Caco-2 (cell line): ENCODE measurements around the gene PHF11. TPM values are rescaled to one million over a fixed set of nuclear protein-coding genes. Genes with fewer than 3 reads are reported as not detected.

Experiments used
- BruUV-seq: library from RNA; stranded (reverse); fragments of 400-500 nt; replicated peaks from 2 replicates; lab custom pipeline; 2021; lab: Mats Ljungman, UMichigan
- CTCF ChIA-PET: fragments of 300-600 bp; sonication (Branson Sonifier 250); formaldehyde crosslinking; loops from one replicate; lab custom pipeline; 2022; ENCODE audit warnings: antibody characterized with exemption; lab: Charles Lee
- POLR2A ChIA-PET: fragments of 300-600 bp; sonication (Branson Sonifier 250); formaldehyde crosslinking; loops from one replicate; lab custom pipeline; 2022; ENCODE audit warnings: antibody characterized with exemption; lab: Charles Lee
- DNase-seq, 2 experiments: peaks; one replicate each; pipeline versions ENCODE4 v3.0.0 to v3.0.0-alpha.2; 2020 to 2022
- H3K27me3 ChIP-seq: replicated peaks from 2 replicates; pipeline ENCODE4 v1.6.0; 2011; ENCODE audit warnings: low read length; ENCODE audit not compliant: control insufficient read depth, insufficient read depth
- H3K36me3 ChIP-seq: 2 replicates; pipeline ENCODE4 v1.5.1; 2011; ENCODE audit warnings: low read length; ENCODE audit not compliant: control insufficient read depth, insufficient read depth
- H3K4me1 ChIP-seq: fragments of 250-450 bp; sonication (Bioruptor Pico); 2 replicates; pipeline ENCODE4 v1.5.1; 2020; ENCODE audit warnings: mild to moderate bottlenecking
- H3K4me3 ChIP-seq: 2 replicates; pipeline ENCODE4 v1.5.1; 2011; ENCODE audit warnings: low read depth, mild to moderate bottlenecking, control low read depth, low read length
- H3K9me3 ChIP-seq: fragments of 250-450 bp; sonication (Bioruptor Pico); 2 replicates; pipeline ENCODE4 v1.5.1; 2020; ENCODE audit warnings: mild to moderate bottlenecking, moderate library complexity
- H3K27ac Mint-ChIP-seq: one replicate; pipeline ENCODE4 v1.8.0; 2022; ENCODE audit warnings: mixed read lengths; ENCODE audit not compliant: unreplicated experiment
- H3K27me3 Mint-ChIP-seq: one replicate; pipeline ENCODE4 v1.8.0; 2022; ENCODE audit warnings: mixed read lengths; ENCODE audit not compliant: insufficient read depth, unreplicated experiment
- H3K36me3 Mint-ChIP-seq: one replicate; pipeline ENCODE4 v1.8.0; 2022; ENCODE audit warnings: mild to moderate bottlenecking, mixed read lengths; ENCODE audit not compliant: insufficient read depth, unreplicated experiment
- H3K4me1 Mint-ChIP-seq: one replicate; pipeline ENCODE4 v1.8.0; 2022; ENCODE audit warnings: low read depth, mixed read lengths; ENCODE audit not compliant: unreplicated experiment
- H3K4me3 Mint-ChIP-seq: one replicate; pipeline ENCODE4 v1.8.0; 2022; ENCODE audit warnings: mild to moderate bottlenecking, moderate library complexity, mixed read lengths; ENCODE audit not compliant: unreplicated experiment
- H3K9me3 Mint-ChIP-seq: one replicate; pipeline ENCODE4 v1.8.0; 2022; ENCODE audit warnings: mixed read lengths; ENCODE audit not compliant: unreplicated experiment
- CTCF ChIP-seq, 2 experiments: fragments of 200-600 bp in 1 of 2; IDR thresholded peaks; 1 replicate in 1 of 2; 2 replicates in 1 of 2; pipeline versions ENCODE4 v1.5.1 to v1.8.0; 2011 to 2022; ENCODE audit warnings: antibody characterized with exemption in 1 of 2, control low read depth in 1 of 2, inconsistent platforms in 1 of 2, low read depth in 1 of 2, low read length in 1 of 2, mild to moderate bottlenecking in 1 of 2, moderate library complexity in 1 of 2; ENCODE audit not compliant: insufficient read depth in 1 of 2, severe bottlenecking in 1 of 2, unreplicated experiment in 1 of 2
- intact Hi-C: fragments of 100-400 bp; cut with micrococcal nuclease; formaldehyde crosslinking; loops from one replicate; pipeline ENCODE4 v1.10.0; 2022; ENCODE audit not compliant: unreplicated experiment
- total RNA-seq: library from RNA; stranded (reverse); gene quantifications from 2 replicates; pipeline ENCODE4 v1.2.3, GENCODE V29; 2022

PHF11 gene
- total RNA-seq, 1 experiment from 2014 or later, result 1.8 TPM

DNA sequence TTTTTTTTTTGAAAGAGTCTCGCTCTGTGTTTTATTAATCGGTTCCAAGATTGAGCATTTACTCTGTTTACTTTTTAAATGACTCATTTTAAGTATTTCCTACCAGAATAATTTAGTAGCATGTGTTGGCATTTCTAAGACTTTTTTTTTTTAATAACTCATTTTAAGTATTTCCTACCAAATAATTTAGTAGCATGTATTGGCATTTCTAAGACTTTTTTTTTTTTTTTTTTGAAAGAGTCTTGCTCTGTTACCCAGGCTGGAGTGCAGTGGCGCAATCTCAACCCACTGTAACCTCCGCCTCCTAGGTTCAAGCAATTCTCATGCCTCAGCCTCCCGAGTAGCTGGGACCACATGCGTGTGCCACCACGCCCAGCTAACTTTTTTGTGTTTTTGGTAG is 38.5 kb upstream of the PHF11 start:
- Mint-ChIP-seq H3K27me3 (no peaks in the 10 kb centered on the region), H3K4me1 (no peaks in the 10 kb centered on the region), H3K36me3 (peaks cover 23% of the 10 kb centered on the region), H3K9me3 (peaks cover under 1% of the 10 kb centered on the region), H3K27ac (no peak overlapping the region), H3K4me3 (no peak overlapping the region)
- H3K36me3 ChIP-seq, result no peaks in the 10 kb centered on the region; the same call in 1 of the 2 replicates
- CTCF ChIA-PET, result no interaction called here
- no peaks in the 10 kb centered on the region for H3K9me3 ChIP-seq
- intact Hi-C loops, result no loop called here
- no TSS peak for BruUV-seq
- no peak for TF ChIP-seq CTCF (IDR thresholded peaks at IDR 0.05; ENCODE audit: insufficient read depth in 1 of 2, low read depth in 1 of 2, low read length in 1 of 2, severe bottlenecking in 1 of 2, unreplicated experiment in 1 of 2)
- H3K4me3 ChIP-seq, result no peak overlapping the region
- DNase-seq, result no peak
- no peaks in the 10 kb centered on the region for H3K27me3 ChIP-seq
- H3K4me1 ChIP-seq, result no peaks in the 10 kb centered on the region
- POLR2A ChIA-PET, result no interaction called here

DNA sequence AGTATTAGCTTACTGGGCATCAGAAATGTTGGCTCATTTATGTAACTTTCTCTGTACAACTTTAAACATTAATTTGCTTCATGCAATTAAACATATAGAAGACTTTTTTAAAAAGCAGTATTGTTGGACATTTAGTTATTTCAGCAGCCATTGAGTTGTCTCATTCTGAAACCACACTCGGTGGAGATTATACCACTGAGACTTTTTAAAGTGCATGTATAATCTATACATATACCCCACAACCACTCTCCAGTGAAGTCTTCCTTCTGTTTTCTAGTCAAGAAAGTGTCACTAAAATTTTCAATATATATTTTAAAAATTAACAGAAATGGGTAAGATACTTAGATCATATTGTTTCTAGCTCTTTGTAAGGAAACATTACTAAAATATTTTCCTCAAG is 36.2 kb upstream of the PHF11 start:
- H3K27ac Mint-ChIP-seq, result no peak overlapping the region
- no peak for TF ChIP-seq CTCF (IDR thresholded peaks at IDR 0.05; ENCODE audit: insufficient read depth in 1 of 2, low read depth in 1 of 2, low read length in 1 of 2, severe bottlenecking in 1 of 2, unreplicated experiment in 1 of 2)
- Histone ChIP-seq H3K4me1 (no peaks in the 10 kb centered on the region), H3K27me3 (no peaks in the 10 kb centered on the region), H3K9me3 (peaks cover 11% of the 10 kb centered on the region; the same call in 1 of the 2 replicates), H3K36me3 (peaks cover 5% of the 10 kb centered on the region), H3K4me3 (no peak overlapping the region)
- ChIA-PET POLR2A (no interaction called here), CTCF (no interaction called here)
- peaks cover 24% of the 10 kb centered on the region for H3K9me3 Mint-ChIP-seq
- H3K4me1 Mint-ChIP-seq, result no peaks in the 10 kb centered on the region
- H3K27me3 Mint-ChIP-seq, result no peaks in the 10 kb centered on the region
- no peak for DNase-seq
- H3K36me3 Mint-ChIP-seq, result peaks cover 32% of the 10 kb centered on the region
- H3K4me3 Mint-ChIP-seq, result no peak overlapping the region
- BruUV-seq, result no TSS peak
- intact Hi-C loops, result no loop called here

DNA sequence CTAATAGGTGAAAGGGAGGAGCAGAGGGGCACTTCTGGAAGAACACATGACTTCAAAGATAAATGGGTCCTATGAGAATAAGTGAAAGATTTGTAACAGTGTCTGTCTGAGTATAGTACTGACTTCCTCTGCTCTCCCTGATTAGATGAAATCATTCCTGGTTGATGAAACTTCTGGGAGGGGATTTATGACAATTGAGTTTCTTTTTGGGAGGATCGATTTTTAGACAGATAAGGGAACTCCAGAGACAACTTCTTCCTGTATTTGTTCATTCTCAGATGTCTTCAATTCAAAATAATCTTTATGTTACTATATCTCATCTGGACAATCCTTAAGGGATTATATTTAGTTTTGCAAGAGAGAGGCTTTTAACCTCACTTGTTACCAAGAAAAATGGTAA is 31.7 kb upstream of the PHF11 start:
- H3K36me3 ChIP-seq, result peaks cover 5% of the 10 kb centered on the region
- Mint-ChIP-seq H3K4me1 (peaks cover 6% of the 10 kb centered on the region), H3K27me3 (no peaks in the 10 kb centered on the region), H3K36me3 (peaks cover 46% of the 10 kb centered on the region), H3K9me3 (peaks cover 24% of the 10 kb centered on the region), H3K4me3 (no peak overlapping the region), H3K27ac (no peak overlapping the region)
- no peaks in the 10 kb centered on the region for H3K4me1 ChIP-seq
- ChIA-PET CTCF (interaction anchor here (0.6 kb wide), 1 partner anchor 28 kb away, joined by 3 read pairs; no protein-coding TSS in a partner anchor), POLR2A (no interaction called here)
- intact Hi-C loops, result no loop called here
- no TSS peak for BruUV-seq
- peaks cover 11% of the 10 kb centered on the region; the same call in 1 of the 2 replicates for H3K9me3 ChIP-seq
- no peak for DNase-seq
- no peak overlapping the region for H3K4me3 ChIP-seq
- TF ChIP-seq CTCF (IDR thresholded peaks at IDR 0.05; ENCODE audit: insufficient read depth in 1 of 2, low read depth in 1 of 2, low read length in 1 of 2, severe bottlenecking in 1 of 2, unreplicated experiment in 1 of 2), result no peak
- H3K27me3 ChIP-seq, result no peaks in the 10 kb centered on the region
